ENCODE data around the gene CHCHD3. TPM values are rescaled to one million over a fixed set of nuclear protein-coding genes. Genes with fewer than 3 reads are reported as not detected.

The CHCHD3 gene
- polyA plus RNA-seq, 1 donor (not counting 4 experiments of a cell fraction or from before 2014, with no cell fraction given), result 59.2 TPM

- no peak overlapping the region for H3K27ac ChIP-seq (ENCODE audit: control insufficient read depth, insufficient read depth, low read length)
- no peaks in the 10 kb centered on the region for H3K79me2 ChIP-seq (ENCODE audit: control insufficient read depth, insufficient read depth, low read length)
- H3K4me1 ChIP-seq (ENCODE audit: control insufficient read depth, extremely low read depth, insufficient read depth, low read length), result no peaks in the 10 kb centered on the region
- no peaks in the 10 kb centered on the region for H3K9me1 ChIP-seq (ENCODE audit: control insufficient read depth, extremely low read depth, insufficient read depth, low read length)
- DNase-seq (ENCODE audit: low read depth, low spot score), result no peak
- FAIRE-seq, result no peak
- H3K27me3 ChIP-seq (ENCODE audit: control insufficient read depth, extremely low read depth, insufficient read depth, low read length), result no peaks in the 10 kb centered on the region
- H3K4me3 ChIP-seq (ENCODE audit: control insufficient read depth in 2 of 3, extremely low read depth in 1 of 3, insufficient read depth in 2 of 3, low read depth in 1 of 3, low read length in 3 of 3), result no peak overlapping the region
- peaks cover 3% of the 10 kb centered on the region for H4K20me1 ChIP-seq (ENCODE audit: control insufficient read depth, extremely low read depth, insufficient read depth, low read length)
- dilution Hi-C loops (cut with MboI; ENCODE audit: extremely low pct_ligation_motif_present, low sequenced_read_pairs), result no loop called here
- H3K36me3 ChIP-seq (ENCODE audit: control insufficient read depth in 2 of 2, extremely low read depth in 1 of 2, insufficient read depth in 2 of 2, low read length in 2 of 2), result peaks cover 0 to 2% of the 10 kb centered on the region in 2 experiments
- no peak overlapping the region for H2AFZ ChIP-seq (ENCODE audit: control insufficient read depth, low read length)
- H3K9me3 ChIP-seq (ENCODE audit: control insufficient read depth, low read depth, low read length), result no peaks in the 10 kb centered on the region
- TF ChIP-seq CTCF (optimal IDR thresholded peaks at IDR 0.05 in 1 of 3, IDR thresholded peaks at IDR 0.05 in 1 of 3, conservative IDR thresholded peaks at IDR 0.05 in 1 of 3; ENCODE audit: extremely low read depth in 1 of 3, insufficient read depth in 2 of 3, low read length in 3 of 3) (no peak), EZH2 (IDR thresholded peaks at IDR 0.05; ENCODE audit: low read length) (no peak)
- no peak overlapping the region for H3K9ac ChIP-seq (ENCODE audit: control insufficient read depth, extremely low read depth, insufficient read depth, low read length)
- no peak overlapping the region for H3K4me2 ChIP-seq (ENCODE audit: control insufficient read depth, extremely low read depth, insufficient read depth, low read depth, low read length)
Measured at GRCh38 chr7:132919771-132920170, 162.1 kb downstream of the CHCHD3 start.

DNA sequence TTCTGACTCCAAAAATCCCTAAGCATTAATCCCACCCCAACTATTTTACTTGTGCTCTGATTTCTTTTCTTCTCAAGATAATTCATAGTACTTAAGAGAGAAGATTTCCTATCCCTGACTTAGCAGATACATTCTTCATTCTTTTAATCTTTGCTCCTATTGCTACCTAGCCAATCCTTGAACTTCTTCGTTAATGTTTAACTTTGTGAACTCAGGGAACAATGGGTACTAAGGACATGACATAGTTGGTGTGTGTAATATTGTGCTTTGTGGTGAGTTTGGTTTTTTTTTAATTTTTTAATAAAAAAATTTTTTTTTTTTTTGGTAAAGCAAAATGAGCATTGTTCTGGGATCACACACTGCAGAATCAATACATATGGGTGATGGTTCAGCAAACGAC is 166.2 kb downstream of the CHCHD3 start:
- no peaks in the 10 kb centered on the region for H3K9me3 ChIP-seq (ENCODE audit: control insufficient read depth, low read depth, low read length)
- TF ChIP-seq EZH2 (IDR thresholded peaks at IDR 0.05; ENCODE audit: low read length), result no peak
- TF ChIP-seq CTCF (optimal IDR thresholded peaks at IDR 0.05 in 1 of 3, IDR thresholded peaks at IDR 0.05 in 1 of 3, conservative IDR thresholded peaks at IDR 0.05 in 1 of 3; ENCODE audit: extremely low read depth in 1 of 3, insufficient read depth in 2 of 3, low read length in 3 of 3), result no peak
- H3K9ac ChIP-seq (ENCODE audit: control insufficient read depth, extremely low read depth, insufficient read depth, low read length), result no peak overlapping the region
- H3K4me2 ChIP-seq (ENCODE audit: control insufficient read depth, extremely low read depth, insufficient read depth, low read depth, low read length), result no peak overlapping the region
- H3K27me3 ChIP-seq (ENCODE audit: control insufficient read depth, extremely low read depth, insufficient read depth, low read length), result no peaks in the 10 kb centered on the region
- no peak overlapping the region for H3K27ac ChIP-seq (ENCODE audit: control insufficient read depth, insufficient read depth, low read length)
- no peak for DNase-seq (ENCODE audit: low read depth, low spot score)
- no peaks in the 10 kb centered on the region for H3K79me2 ChIP-seq (ENCODE audit: control insufficient read depth, insufficient read depth, low read length)
- no peaks in the 10 kb centered on the region for H4K20me1 ChIP-seq (ENCODE audit: control insufficient read depth, extremely low read depth, insufficient read depth, low read length)
- no peaks in the 10 kb centered on the region for H3K9me1 ChIP-seq (ENCODE audit: control insufficient read depth, extremely low read depth, insufficient read depth, low read length)
- peaks cover 0 to 2% of the 10 kb centered on the region in 2 experiments for H3K36me3 ChIP-seq (ENCODE audit: control insufficient read depth in 2 of 2, extremely low read depth in 1 of 2, insufficient read depth in 2 of 2, low read length in 2 of 2)
- no peak for FAIRE-seq
- dilution Hi-C loops (cut with MboI; ENCODE audit: extremely low pct_ligation_motif_present, low sequenced_read_pairs), result no loop called here
- H3K4me1 ChIP-seq (ENCODE audit: control insufficient read depth, extremely low read depth, insufficient read depth, low read length), result no peaks in the 10 kb centered on the region
- no peak overlapping the region for H3K4me3 ChIP-seq (ENCODE audit: control insufficient read depth in 2 of 3, extremely low read depth in 1 of 3, insufficient read depth in 2 of 3, low read depth in 1 of 3, low read length in 3 of 3)
- H2AFZ ChIP-seq (ENCODE audit: control insufficient read depth, low read length), result no peak overlapping the region
